ENCODE data around the gene REV3L. TPM values are rescaled to one million over a fixed set of nuclear protein-coding genes. Genes with fewer than 3 reads are reported as not detected.

REV3L gene
- total and polyA plus RNA-seq, 9 of the 15 experiments (the other 6 are each of a cell fraction or from before 2014, with no cell fraction given): 5.5 to 24.4 (median 14.4) TPM

DNA sequence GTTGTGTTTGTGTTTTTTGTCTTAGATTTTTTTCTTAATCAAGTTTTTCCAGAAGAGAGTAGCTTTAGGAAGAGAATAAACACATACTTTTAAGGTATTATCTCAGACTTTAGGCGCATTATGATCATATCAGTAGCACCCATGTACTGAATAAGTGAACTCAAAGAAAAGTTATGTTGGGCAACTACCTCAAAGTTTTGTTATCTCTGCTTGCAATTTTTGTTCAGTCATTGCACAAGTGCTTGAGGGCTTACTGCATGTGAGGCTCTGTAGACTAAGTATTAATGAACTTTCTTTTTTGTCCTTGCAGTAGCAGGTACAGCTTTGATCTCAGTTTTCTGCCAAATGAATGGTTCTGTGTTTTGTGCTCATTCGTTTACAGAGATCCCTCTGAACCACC lies 206.7 kb downstream of the REV3L start (continued):
- no peak for TF ChIP-seq CSDE1 (IDR thresholded peaks at IDR 0.05)
- TF ChIP-seq KLF13 (tag; IDR thresholded peaks at IDR 0.05; ENCODE audit: borderline replicate concordance, low read depth): no peak
- TF ChIP-seq SAFB (IDR thresholded peaks at IDR 0.05; ENCODE audit: borderline replicate concordance, low read depth, low read length): no peak
- no peak for TF ChIP-seq POLR2AphosphoS5 (IDR thresholded peaks at IDR 0.05; ENCODE audit: control insufficient read depth, insufficient read depth, low read depth, low read length)
- no peak for TF ChIP-seq PYGO2 (tag; IDR thresholded peaks at IDR 0.05)
- TF ChIP-seq HDAC2 (IDR thresholded peaks at IDR 0.05): no peak
- TF ChIP-seq BRCA1 (IDR thresholded peaks at IDR 0.05): no peak
- TF ChIP-seq BRCA1 (CRISPR knock-in tag; IDR thresholded peaks at IDR 0.05): no peak
- TF ChIP-seq SAFB2 (IDR thresholded peaks at IDR 0.05; ENCODE audit: borderline replicate concordance, low read depth, low read length, severe bottlenecking): no peak
- no peak for TF ChIP-seq NEUROD1 (IDR thresholded peaks at IDR 0.05; ENCODE audit: borderline replicate concordance, low read depth, low read length, partially characterized antibody)
- peak; percentile 11; the same call in 1 of the 2 replicates for TF ChIP-seq MAFF (IDR thresholded peaks at IDR 0.05; ENCODE audit: low read length)

DNA sequence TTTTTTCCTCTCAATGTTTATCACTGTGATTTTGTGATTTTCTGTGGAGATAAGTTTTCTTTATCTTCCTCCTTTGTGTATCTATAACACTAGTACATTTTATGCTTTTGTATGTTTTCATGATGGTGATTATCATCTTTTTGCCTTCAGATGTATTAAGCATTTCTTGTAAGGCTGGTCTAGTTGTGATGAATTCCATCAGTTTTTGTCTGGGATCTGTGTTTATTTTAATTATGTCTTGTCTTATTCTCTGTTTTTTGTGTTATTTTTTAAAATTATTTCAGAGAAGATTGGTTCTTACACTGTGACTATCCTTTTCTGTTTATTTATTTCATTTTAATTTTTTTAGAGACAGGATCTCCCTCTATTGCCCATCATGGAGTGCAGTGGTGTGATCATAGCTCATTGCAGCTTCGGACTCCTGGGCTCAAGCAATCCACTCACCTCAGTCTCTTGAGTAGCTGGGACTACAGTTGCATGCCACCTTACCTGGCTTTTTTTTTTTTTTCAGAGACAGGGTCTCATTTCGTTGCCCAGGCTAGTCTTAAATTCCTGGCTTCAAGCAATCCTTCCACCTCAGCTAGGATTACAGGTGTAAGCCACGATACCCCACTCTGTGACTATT lies 208.3 kb downstream of the REV3L start:
- DNase-seq (ENCODE audit: extremely low read depth in 1 of 4, low spot score in 3 of 4) (no peak), FAIRE-seq (no peak), ATAC-seq (no peak)
- no peaks in the 10 kb centered on the region for H3K9me1 ChIP-seq (ENCODE audit: control insufficient read depth, insufficient read depth, low read length)
- H4K20me1 ChIP-seq (replicated peaks; ENCODE audit: control insufficient read depth, insufficient read depth, low read length): no peaks in the 10 kb centered on the region
- no TSS peak for BruUV-seq (replicated peaks)
- H3K27ac ChIP-seq (ENCODE audit: extremely low read depth, low read depth, low read length): no peak overlapping the region
- CTCF ChIA-PET (ENCODE audit: low intra/inter-chr PET ratio): no interaction called here
- H3K79me2 ChIP-seq (ENCODE audit: control insufficient read depth, insufficient read depth, low read length): peaks cover 12% of the 10 kb centered on the region; the same call in 2 of the 3 replicates
- no peak overlapping the region for H3K9ac ChIP-seq (ENCODE audit: insufficient read depth in 1 of 2, low read depth in 2 of 2, low read length in 2 of 2)
- H3K9me3 ChIP-seq (replicated peaks; ENCODE audit: control insufficient read depth, insufficient read depth, low read depth, low read length): no peaks in the 10 kb centered on the region
- TF ChIP-seq CBX3 (IDR thresholded peaks at IDR 0.05; ENCODE audit: borderline replicate concordance in 1 of 2, low read length in 2 of 2): 0 out of 3 replicates have a peak, but pooled peaks of 1 of the 2 experiments have one; percentile 26
- TF ChIP-seq ELK1 (CRISPR knock-in tag; IDR thresholded peaks at IDR 0.05): no peak
- TF ChIP-seq ZFP36 (IDR thresholded peaks at IDR 0.05; ENCODE audit: low read depth, low read length, partially characterized antibody): no peak
- no peaks in the 10 kb centered on the region for H3K27me3 ChIP-seq (ENCODE audit: control insufficient read depth in 2 of 2, insufficient read depth in 2 of 2, low read length in 2 of 2)
- peaks cover 52% of the 10 kb centered on the region for H3K36me3 ChIP-seq (ENCODE audit: control insufficient read depth, insufficient read depth, low read length)
- intact Hi-C loops (cut with micrococcal nuclease): no loop called here
- H2AFZ ChIP-seq (ENCODE audit: low read depth, low read length): no peak overlapping the region
- peaks cover 0 to 3% of the 10 kb centered on the region in 2 experiments; a peak in 2 of 5 replicates for H3K4me1 ChIP-seq (replicated peaks in 1 of 2; ENCODE audit: control insufficient read depth in 2 of 2, insufficient read depth in 2 of 2, low read length in 2 of 2)
- H3K4me3 ChIP-seq: no peak overlapping the region
- H3K4me2 ChIP-seq (ENCODE audit: insufficient read depth, low read length): no peak overlapping the region
- POLR2A ChIA-PET: interaction anchor here (0.6 to 1.5 kb wide), 2 partner anchors 10 to 73 kb away, joined by 3 to 7 read pairs; no protein-coding TSS in a partner anchor
- in situ Hi-C loops (cut with MboI): loop anchor here (25.0 kb wide), 1 partner anchor 363 kb away; no protein-coding TSS in a partner anchor
- 93% methylated on average over 2 of the region's 3 CpGs for WGBS (ENCODE audit: insufficient coverage, low coverage, missing lambda C conversion rate)
